Mesenchymal stem cell (in vitro differentiated cells and primary cell): ENCODE data around the gene PRKCD.
A peak's percentile ranks its signal among the peaks of the same experiment; 100 is the strongest.

Experiments used
- DNase-seq: peaks from one replicate; pipeline ENCODE4 v3.0.0-alpha.2; 2013
- H2AFZ ChIP-seq: one replicate; pipeline ENCODE4 v1.6.1; 2013; ENCODE audit warnings: low read depth, mild to moderate bottlenecking, control low read depth, inconsistent platforms, low read length, moderate library complexity
- H2AK5ac ChIP-seq: 2 replicates; pipeline ENCODE4 v1.6.1; 2013; ENCODE audit warnings: low read length, moderate library complexity, mild to moderate bottlenecking, inconsistent platforms; ENCODE audit not compliant: severe bottlenecking
- H2BK120ac ChIP-seq: one replicate; pipeline ENCODE4 v1.6.1; 2013; ENCODE audit warnings: low read depth, mild to moderate bottlenecking, inconsistent platforms, low read length, moderate library complexity
- H2BK12ac ChIP-seq, 2 experiments: one replicate each; pipeline ENCODE4 v1.6.1; 2013; ENCODE audit warnings: inconsistent platforms in 2 of 2, low read length in 2 of 2, mild to moderate bottlenecking in 2 of 2, moderate library complexity in 2 of 2, control low read depth in 1 of 2
- H2BK15ac ChIP-seq: one replicate; pipeline ENCODE4 v1.6.1; 2013; ENCODE audit warnings: mild to moderate bottlenecking, low read depth, inconsistent platforms; ENCODE audit not compliant: poor library complexity, severe bottlenecking
- H2BK5ac ChIP-seq: 2 replicates; pipeline ENCODE4 v1.6.1; 2013; ENCODE audit warnings: low read depth, mild to moderate bottlenecking, low read length, control low read depth, inconsistent platforms; ENCODE audit not compliant: poor library complexity, severe bottlenecking
- H3K14ac ChIP-seq, 2 experiments: one replicate each; pipeline ENCODE4 v1.6.1; 2013; ENCODE audit warnings: inconsistent platforms in 2 of 2, low read length in 2 of 2, control low read depth in 1 of 2, mild to moderate bottlenecking in 1 of 2, moderate library complexity in 1 of 2
- H3K18ac ChIP-seq, 2 experiments: one replicate each; pipeline ENCODE4 v1.6.1; 2013; ENCODE audit warnings: inconsistent platforms in 2 of 2, low read length in 2 of 2, control low read depth in 1 of 2, low read depth in 1 of 2, mild to moderate bottlenecking in 1 of 2
- H3K23ac ChIP-seq, 2 experiments: one replicate each; pipeline ENCODE4 v1.6.1; 2013; ENCODE audit warnings: inconsistent platforms in 2 of 2, low read length in 2 of 2, mild to moderate bottlenecking in 2 of 2, moderate library complexity in 2 of 2, control low read depth in 1 of 2
- H3K27ac ChIP-seq: 2 replicates; pipeline ENCODE4 v1.5.1; 2013; ENCODE audit warnings: mild to moderate bottlenecking, moderate library complexity, low read length, control low read depth, inconsistent platforms; ENCODE audit not compliant: poor library complexity, severe bottlenecking
- H3K27me3 ChIP-seq, 2 experiments: 2 replicates each; pipeline versions ENCODE4 v1.6.1 to v1.7.0; 2013; ENCODE audit warnings: low read length in 2 of 2, mild to moderate bottlenecking in 2 of 2, moderate library complexity in 2 of 2, control low read depth in 1 of 2, inconsistent platforms in 1 of 2; ENCODE audit not compliant: control insufficient read depth in 1 of 2, insufficient read depth in 1 of 2
- H3K36me3 ChIP-seq, 2 experiments: 2 replicates each; pipeline versions ENCODE4 v1.6.1 to v1.7.0; 2013; ENCODE audit warnings: low read length in 2 of 2, control low read depth in 1 of 2, inconsistent platforms in 1 of 2, low read depth in 1 of 2, mild to moderate bottlenecking in 1 of 2; ENCODE audit not compliant: insufficient read depth in 2 of 2, control insufficient read depth in 1 of 2
- H3K4ac ChIP-seq, 2 experiments: one replicate each; pipeline ENCODE4 v1.6.1; 2013; ENCODE audit warnings: inconsistent platforms in 2 of 2, low read length in 2 of 2, mild to moderate bottlenecking in 2 of 2, moderate library complexity in 2 of 2, control low read depth in 1 of 2, low read depth in 1 of 2
- H3K4me1 ChIP-seq: 2 replicates; pipeline ENCODE4 v1.6.1; 2013; ENCODE audit warnings: low read depth, low read length, control low read depth; ENCODE audit not compliant: control insufficient read depth, insufficient read depth
- H3K4me2 ChIP-seq: 2 replicates; pipeline ENCODE4 v1.6.1; 2013; ENCODE audit warnings: low read length, mild to moderate bottlenecking, inconsistent platforms; ENCODE audit not compliant: poor library complexity, severe bottlenecking
- H3K4me3 ChIP-seq, 2 experiments: 2 replicates each; pipeline versions ENCODE4 v1.5.1 to v1.7.0; 2013; ENCODE audit warnings: low read length in 2 of 2, mild to moderate bottlenecking in 2 of 2, control low read depth in 1 of 2, low read depth in 1 of 2; ENCODE audit not compliant: insufficient read depth in 1 of 2
- H3K79me1 ChIP-seq: replicated peaks from 2 replicates; pipeline ENCODE4 v1.6.1; 2013; ENCODE audit warnings: mild to moderate bottlenecking, control low read depth, low read length, inconsistent platforms; ENCODE audit not compliant: poor library complexity, severe bottlenecking
- H3K9ac ChIP-seq: 2 replicates; pipeline ENCODE4 v1.7.0; 2013; ENCODE audit warnings: mild to moderate bottlenecking, low read length, moderate library complexity
- H3K9me3 ChIP-seq: 2 replicates; pipeline ENCODE4 v1.7.0; 2013; ENCODE audit warnings: mild to moderate bottlenecking, low read length; ENCODE audit not compliant: control insufficient read depth
- H4K8ac ChIP-seq: one replicate; pipeline ENCODE4 v1.6.1; 2013; ENCODE audit warnings: inconsistent platforms, mild to moderate bottlenecking, low read length, moderate library complexity
- H4K91ac ChIP-seq: one replicate; pipeline ENCODE4 v1.6.1; 2013; ENCODE audit warnings: mild to moderate bottlenecking, low read length, inconsistent platforms
- WGBS: methylation state at CpG from one replicate; pipeline ENCODE4 v1.1.7; 2013; ENCODE audit warnings: mixed read lengths; 5-methylcytosine and 5-hydroxymethylcytosine counted together

The PRKCD gene

GRCh38 chr3:53158765-53159155 lies 2.2 kb upstream of the PRKCD start:
- no peaks in the 10 kb centered on the region for H3K9me3 ChIP-seq
- WGBS: no CpG with 5 or more reads among the region's 2 CpGs

GRCh38 chr3:53159156-53160060 lies 1.6 kb upstream of the PRKCD start:
- DNase-seq: no peak
- H3K36me3 ChIP-seq: peaks cover 0 to 4% of the 10 kb centered on the region in 2 experiments
- no peak overlapping the region for H3K4me2 ChIP-seq
- H3K4ac ChIP-seq: no peak overlapping the region
- H4K91ac ChIP-seq: no peak overlapping the region
- no peak overlapping the region for H3K18ac ChIP-seq
- H3K23ac ChIP-seq: no peak overlapping the region
- peak overlapping the region; percentile 31 to 70 for H2BK12ac ChIP-seq
- no peak overlapping the region for H2AK5ac ChIP-seq
- no peak overlapping the region for H3K9ac ChIP-seq
- peaks cover 27 to 28% of the 10 kb centered on the region in 2 experiments for H3K27me3 ChIP-seq
- H2BK5ac ChIP-seq: no peak overlapping the region
- no peak overlapping the region for H3K4me3 ChIP-seq
- H2BK15ac ChIP-seq: no peak overlapping the region
- H3K27ac ChIP-seq: no peak overlapping the region
- WGBS: 83% methylated on average over 8 of the region's 9 CpGs
- no peak overlapping the region for H2BK120ac ChIP-seq
- no peak overlapping the region for H3K14ac ChIP-seq
- peaks cover 31% of the 10 kb centered on the region for H3K4me1 ChIP-seq
- H3K79me1 ChIP-seq: peaks cover 9% of the 10 kb centered on the region
- H3K9me3 ChIP-seq: no peaks in the 10 kb centered on the region
- no peak overlapping the region for H4K8ac ChIP-seq
- no peak overlapping the region for H2AFZ ChIP-seq

More at GRCh38 chr3:53158765-53159155, 2.2 kb upstream of the PRKCD start:
- Histone ChIP-seq H4K91ac (no peak overlapping the region), H3K4me1 (peaks cover 33% of the 10 kb centered on the region), H3K9ac (no peak overlapping the region), H3K4me3 (no peak overlapping the region), H3K79me1 (peaks cover 5% of the 10 kb centered on the region), H4K8ac (no peak overlapping the region), H3K27me3 (peaks cover 32 to 34% of the 10 kb centered on the region in 2 experiments), H2BK120ac (no peak overlapping the region), H2AFZ (no peak overlapping the region), H3K36me3 (peaks cover 0 to 4% of the 10 kb centered on the region in 2 experiments), H2BK5ac (no peak overlapping the region), H2AK5ac (no peak overlapping the region), H3K27ac (no peak overlapping the region), H2BK12ac (no peak overlapping the region), H3K18ac (no peak overlapping the region), H3K4me2 (no peak overlapping the region), H2BK15ac (no peak overlapping the region), H3K23ac (no peak overlapping the region), H3K4ac (no peak overlapping the region), H3K14ac (no peak overlapping the region)
- DNase-seq: no peak

GRCh38 chr3:53160061-53160659 lies 849 bp upstream of the PRKCD start:
- no peak overlapping the region for H2BK15ac ChIP-seq

GRCh38 chr3:53161450-53161819 lies 426 bp downstream of the PRKCD start:
- 0% methylated on average over 18 of the region's 41 CpGs for WGBS
- Histone ChIP-seq H3K14ac (peak overlapping the region; percentile 62 to 89), H2BK15ac (peak overlapping the region; percentile 62)

More at GRCh38 chr3:53160061-53160659, 849 bp upstream of the PRKCD start:
- H3K4ac ChIP-seq: no peak overlapping the region
- H2AK5ac ChIP-seq: no peak overlapping the region
- H3K14ac ChIP-seq: no peak overlapping the region
- H3K18ac ChIP-seq: peak overlapping the region in 1 of 2 experiments; percentile 98
- DNase-seq: no peak
- peak overlapping the region; percentile 72 for H3K9ac ChIP-seq
- no peak overlapping the region for H4K91ac ChIP-seq
- no peak overlapping the region for H2BK5ac ChIP-seq
- peak overlapping the region; percentile 87 for H2AFZ ChIP-seq
- no peak overlapping the region for H4K8ac ChIP-seq
- H2BK120ac ChIP-seq: no peak overlapping the region
- no peaks in the 10 kb centered on the region for H3K9me3 ChIP-seq
- H3K36me3 ChIP-seq: peaks cover 0 to 9% of the 10 kb centered on the region in 2 experiments
- H3K4me3 ChIP-seq: peak overlapping the region; percentile 85 to 88
- H3K79me1 ChIP-seq: peaks cover 9% of the 10 kb centered on the region
- H2BK12ac ChIP-seq: peak overlapping the region in 1 of 2 experiments; percentile 70
- no peak overlapping the region for H3K27ac ChIP-seq
- H3K4me2 ChIP-seq: peak overlapping the region; percentile 90
- 50% methylated on average over 4 of the region's 4 CpGs for WGBS
- peaks cover 29% of the 10 kb centered on the region for H3K4me1 ChIP-seq
- H3K23ac ChIP-seq: peak overlapping the region in 1 of 2 experiments; percentile 5
- H3K27me3 ChIP-seq: peaks cover 23 to 27% of the 10 kb centered on the region in 2 experiments

More at GRCh38 chr3:53161450-53161819, 426 bp downstream of the PRKCD start:
- H3K23ac ChIP-seq: peak overlapping the region in 1 of 2 experiments; percentile 94
- H3K4ac ChIP-seq: peak overlapping the region in 1 of 2 experiments; percentile 82
- H3K36me3 ChIP-seq: peaks cover 0 to 12% of the 10 kb centered on the region in 2 experiments
- H3K9me3 ChIP-seq: no peaks in the 10 kb centered on the region
- no peak overlapping the region for H2BK5ac ChIP-seq
- peak overlapping the region; percentile 57 for H4K8ac ChIP-seq
- no peak overlapping the region for H3K27ac ChIP-seq
- peak overlapping the region in 1 of 2 experiments; percentile 61 for H2BK12ac ChIP-seq
- H3K27me3 ChIP-seq: peaks cover 15 to 19% of the 10 kb centered on the region in 2 experiments
- peak overlapping the region; percentile 85 to 88 for H3K4me3 ChIP-seq
- peak overlapping the region; percentile 24 for H2BK120ac ChIP-seq
- H2AK5ac ChIP-seq: no peak overlapping the region
- H3K9ac ChIP-seq: peak overlapping the region; percentile 89
- H3K18ac ChIP-seq: peak overlapping the region; percentile 82 to 88
- peaks cover 13% of the 10 kb centered on the region for H3K79me1 ChIP-seq
- peak overlapping the region; percentile 80 for H3K4me2 ChIP-seq
- DNase-seq: peak; percentile 27
- peak overlapping the region; percentile 34 for H4K91ac ChIP-seq
- peaks cover 29% of the 10 kb centered on the region for H3K4me1 ChIP-seq
- peak overlapping the region; percentile 63 for H2AFZ ChIP-seq
